MG63 (cell line): ENCODE results near the gene HLA-DOA. TPM values are rescaled to one million over a fixed set of nuclear protein-coding genes. Genes with fewer than 3 reads are reported as not detected.
A peak's percentile ranks its signal among the peaks of the same experiment; 100 is the strongest.

Source experiments
- DNase-seq: peaks from one replicate; pipeline ENCODE4 v3.0.0-alpha.2; 2020
- H3K27me3 ChIP-seq: fragments of 250-450 bp; sonication (Bioruptor Pico); 2 replicates; pipeline ENCODE4 v1.5.1; 2020; ENCODE audit warnings: mild to moderate bottlenecking, moderate library complexity
- H3K36me3 ChIP-seq: fragments of 250-450 bp; sonication (Bioruptor Pico); 2 replicates; pipeline ENCODE4 v1.5.1; 2020; ENCODE audit warnings: mild to moderate bottlenecking, moderate library complexity
- H3K4me3 ChIP-seq: fragments of 250-450 bp; sonication (Bioruptor Pico); 2 replicates; pipeline ENCODE4 v1.5.1; 2020; ENCODE audit warnings: mild to moderate bottlenecking, moderate library complexity
- H3K9me3 ChIP-seq: fragments of 250-450 bp; sonication (Bioruptor Pico); 2 replicates; pipeline ENCODE4 v1.5.1; 2020; ENCODE audit warnings: mild to moderate bottlenecking, moderate library complexity
- total RNA-seq: library from RNA; depleted of rRNA; stranded (reverse); fragments of >200 nt; shearing (Covaris generic); gene quantifications from 2 replicates; pipeline ENCODE4 v1.2.3, GENCODE V29; 2014; ENCODE audit warnings: low replicate concordance; rRNA removed

HLA-DOA gene
- total RNA-seq, 1 experiment from 2014 or later: not detected

DNA sequence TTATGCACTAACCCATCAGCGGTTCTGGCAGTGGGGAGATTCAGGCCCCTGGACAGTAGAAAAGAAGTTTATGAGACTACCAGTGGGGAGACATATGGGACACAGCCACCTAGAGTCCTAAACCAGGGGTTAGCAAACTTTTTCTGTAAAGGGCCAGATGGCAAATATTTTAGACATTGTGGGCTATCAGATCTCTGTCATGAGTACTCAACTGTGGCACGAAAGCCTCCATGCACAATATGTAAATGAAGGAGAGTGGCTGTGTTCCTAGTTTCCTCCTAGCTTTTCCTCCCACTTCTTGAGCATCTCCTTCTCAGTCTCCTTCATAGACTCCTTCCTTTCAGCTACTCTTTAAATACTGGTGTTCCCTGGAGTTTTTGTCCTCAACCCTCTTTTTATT lies 53.2 kb downstream of the HLA-DOA start:
- Histone ChIP-seq H3K36me3 (no peaks in the 10 kb centered on the region), H3K9me3 (no peaks in the 10 kb centered on the region), H3K27me3 (no peaks in the 10 kb centered on the region), H3K4me3 (no peak overlapping the region)
- no peak for DNase-seq

- Histone ChIP-seq H3K27me3 (no peaks in the 10 kb centered on the region), H3K4me3 (no peak overlapping the region), H3K36me3 (no peaks in the 10 kb centered on the region), H3K9me3 (no peaks in the 10 kb centered on the region)
- peak; percentile 48 for DNase-seq
These were observed 54.2 kb downstream of the HLA-DOA start for GRCh38 chr6:32954986-32955802.

DNA sequence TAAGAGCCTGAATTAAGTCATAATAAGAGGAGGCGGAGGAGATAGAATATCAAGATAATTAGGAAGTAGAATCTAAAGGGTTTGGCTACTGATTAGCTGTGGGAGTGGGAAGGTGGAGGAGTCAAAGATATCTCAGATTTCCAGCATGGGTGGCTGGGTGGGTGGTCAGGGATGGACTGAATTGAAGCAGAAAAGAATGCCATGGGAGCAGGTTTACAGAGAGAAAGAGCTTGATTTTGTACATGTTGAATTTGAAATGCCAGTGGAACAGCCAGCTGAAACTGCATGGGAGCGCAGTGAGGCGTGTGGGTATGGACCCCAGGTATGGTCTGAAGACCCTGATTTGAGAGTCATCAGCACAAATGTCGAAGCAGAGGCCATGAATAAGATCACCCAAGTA lies 55.1 kb downstream of the HLA-DOA start:
- no peaks in the 10 kb centered on the region for H3K36me3 ChIP-seq
- no peaks in the 10 kb centered on the region for H3K9me3 ChIP-seq
- no peaks in the 10 kb centered on the region for H3K27me3 ChIP-seq
- H3K4me3 ChIP-seq: no peak overlapping the region
- no peak for DNase-seq

Other genes with a start within 250 kb of the HLA-DOA start
- not detected in 2 replicates for gene HLA-DQB2, start 246.1 kb downstream of the HLA-DOA start, total RNA-seq
- 1.8 and 8.2 TPM in 2 replicates for gene HLA-DOB, start 192.6 kb downstream of the HLA-DOA start, total RNA-seq
- 87.2 and 112 TPM in 2 replicates for gene TAP2, start 170.9 kb downstream of the HLA-DOA start, total RNA-seq
- 164 and 166 TPM in 2 replicates for gene PSMB8, start 165.5 kb downstream of the HLA-DOA start, total RNA-seq
- gene TAP1, start 155.9 kb downstream of the HLA-DOA start, total RNA-seq: 84.9 and 115 TPM in 2 replicates
- 96.5 and 106 TPM in 2 replicates for gene PSMB9, start 155.4 kb downstream of the HLA-DOA start, total RNA-seq
- 0.76 and 0.79 TPM in 2 replicates for gene HLA-DMB, start 68.6 kb downstream of the HLA-DOA start, total RNA-seq
- gene HLA-DMA, start 56.5 kb downstream of the HLA-DOA start, total RNA-seq: 16.8 and 18.9 TPM in 2 replicates
- 207 and 281 TPM in 2 replicates for gene BRD2, start 41.0 kb downstream of the HLA-DOA start, total RNA-seq
- gene HLA-DPA1, start 64.1 kb upstream of the HLA-DOA start, total RNA-seq: 0.59 and 2.5 TPM in 2 replicates
- 9.2 and 54.4 TPM in 2 replicates for gene HLA-DPB1, start 66.4 kb upstream of the HLA-DOA start, total RNA-seq
- 0.99 and 2.6 TPM in 2 replicates for gene COL11A2, start 182.9 kb upstream of the HLA-DOA start, total RNA-seq
- 43.6 and 58.8 TPM in 2 replicates for gene RXRB, start 191.1 kb upstream of the HLA-DOA start, total RNA-seq
- 397 and 459 TPM in 2 replicates for gene SLC39A7, start 191.3 kb upstream of the HLA-DOA start, total RNA-seq
- gene HSD17B8, start 195.1 kb upstream of the HLA-DOA start, total RNA-seq: not detected in 2 replicates
- 77.7 and 171 TPM in 2 replicates for gene RING1, start 198.9 kb upstream of the HLA-DOA start, total RNA-seq